Thyroid gland (tissue), 4 donors: ENCODE measurements around the gene OR51T1.

Experiments
- CTCF ChIP-seq, 6 experiments: fragments of 200-600 bp in 3 of 6; fragments of 450-650 bp in 3 of 6; sonication (generic) in 3 of 6; IDR thresholded peaks; one replicate each; pipeline ENCODE4 v1.5.1; 2016 to 2019; ENCODE audit warnings: antibody characterized with exemption in 6 of 6, mild to moderate bottlenecking in 2 of 6, inconsistent platforms in 1 of 6, moderate library complexity in 1 of 6
- POLR2A ChIP-seq, 2 donors: fragments of 450-650 bp; IDR thresholded peaks; one replicate each; pipeline ENCODE4 v1.6.1; 2017; ENCODE audit warnings: antibody characterized with exemption in 2 of 2, mild to moderate bottlenecking in 2 of 2, moderate library complexity in 1 of 2

- TF ChIP-seq CTCF (IDR thresholded peaks at IDR 0.05) (no peak), POLR2A (IDR thresholded peaks at IDR 0.05) (no peak)
These were observed 512 bp upstream of the OR51T1 start for GRCh38 chr11:4881188-4881587.
